A673 (cell line): ENCODE measurements around the gene SYT5. TPM values are rescaled to one million over a fixed set of nuclear protein-coding genes. Genes with fewer than 3 reads are reported as not detected.

Experiments
- BruUV-seq: library from RNA; stranded (reverse); fragments of 400-500 nt; replicated peaks from 2 replicates; lab custom pipeline; 2021; lab: Mats Ljungman, UMichigan
- CTCF ChIA-PET: fragments of 300-600 bp; sonication (Branson Sonifier 250); formaldehyde crosslinking; loops from one replicate; lab custom pipeline; 2022; ENCODE audit warnings: antibody characterized with exemption; lab: Charles Lee
- POLR2A ChIA-PET: fragments of 300-600 bp; sonication (Branson Sonifier 250); formaldehyde crosslinking; loops from one replicate; lab custom pipeline; 2022; ENCODE audit warnings: antibody characterized with exemption; ENCODE audit not compliant: low non-redundant PET; lab: Charles Lee
- DNase-seq: peaks from one replicate; pipeline ENCODE4 v3.0.0-alpha.2; 2015; ENCODE audit warnings: low spot score
- H3K27ac ChIP-seq: fragments of 200-600 bp; sonication (generic); 2 replicates; pipeline ENCODE4 v1.5.1; 2016; ENCODE audit warnings: mixed run types, low read depth, mild to moderate bottlenecking, mixed read lengths, antibody characterized with exemption, low read length; ENCODE audit not compliant: poor library complexity, severe bottlenecking
- H3K27me3 ChIP-seq: fragments of 200-600 bp; sonication (generic); replicated peaks from 2 replicates; pipeline ENCODE4 v1.6.1; 2017; ENCODE audit warnings: mixed run types, low read depth, mild to moderate bottlenecking, mixed read lengths, antibody characterized with exemption, low read length; ENCODE audit not compliant: insufficient read depth, poor library complexity
- H3K36me3 ChIP-seq: fragments of 200-600 bp; sonication (generic); 2 replicates; pipeline ENCODE4 v1.6.1; 2016; ENCODE audit warnings: mixed run types, mild to moderate bottlenecking, mixed read lengths, antibody characterized with exemption, low read length; ENCODE audit not compliant: insufficient read depth, poor library complexity, severe bottlenecking
- H3K4me1 ChIP-seq: fragments of 200-600 bp; sonication (generic); 2 replicates; pipeline ENCODE4 v1.6.1; 2017; ENCODE audit warnings: mixed run types, mild to moderate bottlenecking, mixed read lengths, antibody characterized with exemption, low read length; ENCODE audit not compliant: insufficient read depth, poor library complexity, severe bottlenecking
- H3K4me3 ChIP-seq: fragments of 200-600 bp; sonication (generic); 2 replicates; pipeline ENCODE4 v1.5.1; 2016; ENCODE audit warnings: low read depth, mixed run types, mild to moderate bottlenecking, mixed read lengths, low read length; ENCODE audit not compliant: poor library complexity, severe bottlenecking
- H3K9me3 ChIP-seq: fragments of 200-600 bp; sonication (generic); 2 replicates; pipeline ENCODE4 v1.6.1; 2016; ENCODE audit warnings: mixed run types, low read depth, mild to moderate bottlenecking, mixed read lengths, antibody characterized with exemption, low read length; ENCODE audit not compliant: poor library complexity, severe bottlenecking
- CTCF ChIP-seq: fragments of 300-800, 200-600 bp; sonication (generic); conservative IDR thresholded peaks from 2 replicates; pipeline ENCODE4 v1.5.1; 2017; ENCODE audit warnings: low read depth, mild to moderate bottlenecking, antibody characterized with exemption, low read length, moderate library complexity, mixed read lengths
- EZH2 ChIP-seq: fragments of 200-600 bp; sonication (generic); IDR thresholded peaks from 2 replicates; pipeline ENCODE4 v1.6.1; 2017; ENCODE audit warnings: borderline replicate concordance, low read depth, mild to moderate bottlenecking, mixed read lengths, antibody characterized with exemption, low read length; ENCODE audit not compliant: poor library complexity, severe bottlenecking
- intact Hi-C: fragments of 100-400 bp; cut with micrococcal nuclease; formaldehyde crosslinking; loops from one replicate; pipeline ENCODE4 v1.10.0; 2022; ENCODE audit not compliant: unreplicated experiment
- total RNA-seq: library from RNA; stranded (reverse); gene quantifications from 2 replicates; pipeline ENCODE4 v1.2.3, GENCODE V29; 2021

Gene SYT5
- total RNA-seq, 1 experiment from 2014 or later: not detected

- H3K4me3 ChIP-seq: no peak overlapping the region
- no peaks in the 10 kb centered on the region for H3K36me3 ChIP-seq
- peak; percentile 98 for DNase-seq
- H3K9me3 ChIP-seq: no peaks in the 10 kb centered on the region
- H3K27me3 ChIP-seq: peaks cover 10% of the 10 kb centered on the region
- no TSS peak for BruUV-seq
- intact Hi-C loops: no loop called here
- ChIA-PET POLR2A (interaction anchor here (0.6 kb wide), 1 partner anchor 8 kb away, joined by 3 read pairs; no protein-coding TSS in a partner anchor), CTCF (interaction anchor here (0.5 to 2.3 kb wide), 7 partner anchors 14 to 446 kb away, joined by 3 to 20 read pairs (median 4); no protein-coding TSS in a partner anchor)
- H3K27ac ChIP-seq: no peak overlapping the region
- TF ChIP-seq CTCF (peak; percentile 99), EZH2 (no peak)
- peaks cover 19% of the 10 kb centered on the region for H3K4me1 ChIP-seq
Observed at GRCh38 chr19:55160128-55160985, 19.7 kb downstream of the SYT5 start.

- CTCF ChIA-PET: interaction anchor here (0.5 to 2.3 kb wide), 8 partner anchors 18 to 465 kb away, joined by 3 to 11 read pairs (median 6); partner anchors contain the start of gene ZNF784
- H3K4me1 ChIP-seq: peaks cover 19% of the 10 kb centered on the region
- BruUV-seq: no TSS peak
- no peaks in the 10 kb centered on the region for H3K36me3 ChIP-seq
- peaks cover 10% of the 10 kb centered on the region for H3K27me3 ChIP-seq
- DNase-seq: peak; percentile 50
- TF ChIP-seq CTCF: no peak
- no peak for TF ChIP-seq EZH2
- POLR2A ChIA-PET: no interaction called here
- H3K27ac ChIP-seq: no peak overlapping the region
- H3K9me3 ChIP-seq: no peaks in the 10 kb centered on the region
- intact Hi-C loops: no loop called here
- no peak overlapping the region for H3K4me3 ChIP-seq
Observed at GRCh38 chr19:55158848-55159749, 21.0 kb downstream of the SYT5 start.

- no TSS peak for BruUV-seq
- intact Hi-C loops: no loop called here
Observed at GRCh38 chr19:55158423-55158822, 21.7 kb downstream of the SYT5 start.

More at GRCh38 chr19:55158423-55158822, 21.7 kb downstream of the SYT5 start:
- peaks cover 19% of the 10 kb centered on the region for H3K4me1 ChIP-seq
- H3K27me3 ChIP-seq: peaks cover 10% of the 10 kb centered on the region
- ChIA-PET POLR2A (no interaction called here), CTCF (no interaction called here)
- no peaks in the 10 kb centered on the region for H3K9me3 ChIP-seq
- no peak overlapping the region for H3K4me3 ChIP-seq
- TF ChIP-seq CTCF: no peak
- TF ChIP-seq EZH2: no peak
- no peaks in the 10 kb centered on the region for H3K36me3 ChIP-seq
- DNase-seq: no peak
- no peak overlapping the region for H3K27ac ChIP-seq
